Measurements from ENCODE around the gene TTC1. TPM values are rescaled to one million over a fixed set of nuclear protein-coding genes. Genes with fewer than 3 reads are reported as not detected.
"Not testable (repeated sequence)": the region's sequence is repeated elsewhere in the genome, so short reads cannot be mapped to it uniquely, and the experiment has no call there.

TTC1 gene
- total and polyA plus RNA-seq, 4 donors = 40.5 to 57.8 (median 47.9) TPM

DNA sequence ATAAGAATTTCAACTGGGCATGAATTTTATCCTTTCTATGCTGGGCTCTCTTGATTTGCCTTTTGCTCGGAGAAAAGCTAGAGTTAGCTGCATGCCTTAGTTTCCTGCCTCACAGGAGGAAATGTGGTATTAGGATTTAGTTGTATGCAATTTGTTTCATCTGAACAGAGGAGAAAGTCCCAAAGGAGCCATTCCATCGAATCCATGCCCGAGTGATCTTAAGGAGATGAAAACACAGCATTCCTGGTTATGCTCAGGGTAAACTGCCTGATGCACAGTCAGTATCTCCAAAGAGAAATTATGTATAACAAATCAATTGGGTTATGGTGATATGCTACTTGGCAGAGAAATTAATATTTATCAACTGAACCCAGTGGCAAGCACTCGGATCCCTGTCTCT, 51.1 kb downstream of the TTC1 start:
- WGBS, 2 donors = 68 to 81% methylated on average over 4 of the region's 4 CpGs
- H3K36me3 ChIP-seq (ENCODE audit: control insufficient read depth in 1 of 2, insufficient read depth in 2 of 2, low read length in 1 of 2) = peaks cover 2 to 7% of the 10 kb centered on the region in 2 donors

GRCh38 chr5:160061770-160062169, 52.8 kb downstream of the TTC1 start:
- Histone ChIP-seq H3K4me3 (ENCODE audit: low read length in 2 of 2) (no peak overlapping the region), H3K27ac (ENCODE audit: low read depth in 1 of 2, low read length in 2 of 2) (no peak overlapping the region), H3K36me3 (ENCODE audit: control insufficient read depth in 1 of 2, insufficient read depth in 2 of 2, low read length in 1 of 2) (peaks cover 2 to 9% of the 10 kb centered on the region in 2 donors), H3K9me3 (ENCODE audit: control insufficient read depth, low read length) (no peaks in the 10 kb centered on the region), H3K27me3 (ENCODE audit: control insufficient read depth in 1 of 2, insufficient read depth in 2 of 2, low read length in 1 of 2) (no peaks in the 10 kb centered on the region), H3K4me1 (ENCODE audit: control insufficient read depth in 1 of 2, insufficient read depth in 2 of 2, low read length in 2 of 2) (peaks cover 0 to 1% of the 10 kb centered on the region in 2 donors)
- no peak for ATAC-seq (ENCODE audit: low FRiP score)
- 51 to 76% methylated on average over 3 of the region's 3 CpGs for WGBS, 2 donors
- no peak for DNase-seq
- intact Hi-C loops (cut with DNase I) = no loop called here

More for the DNA sequence above, 51.1 kb downstream of the TTC1 start:
- intact Hi-C loops (cut with DNase I) = no loop called here
- Histone ChIP-seq H3K4me3 (ENCODE audit: low read length in 2 of 2) (no peak overlapping the region), H3K27me3 (ENCODE audit: control insufficient read depth in 1 of 2, insufficient read depth in 2 of 2, low read length in 1 of 2) (no peaks in the 10 kb centered on the region), H3K4me1 (ENCODE audit: control insufficient read depth in 1 of 2, insufficient read depth in 2 of 2, low read length in 2 of 2) (peaks cover 0 to 1% of the 10 kb centered on the region in 2 donors), H3K9me3 (ENCODE audit: control insufficient read depth, low read length) (no peaks in the 10 kb centered on the region), H3K27ac (ENCODE audit: low read depth in 1 of 2, low read length in 2 of 2) (no peak overlapping the region)
- DNase-seq (no peak), ATAC-seq (ENCODE audit: low FRiP score) (no peak)

GRCh38 chr5:160064417-160064810, 55.5 kb downstream of the TTC1 start:
- Histone ChIP-seq H3K4me3 (ENCODE audit: low read length in 2 of 2) (no peak overlapping the region), H3K36me3 (ENCODE audit: control insufficient read depth in 1 of 2, insufficient read depth in 2 of 2, low read length in 1 of 2) (peaks cover 2 to 11% of the 10 kb centered on the region in 2 donors), H3K27ac (ENCODE audit: low read depth in 1 of 2, low read length in 2 of 2) (no peak overlapping the region), H3K27me3 (ENCODE audit: control insufficient read depth in 1 of 2, insufficient read depth in 2 of 2, low read length in 1 of 2) (no peaks in the 10 kb centered on the region), H3K4me1 (ENCODE audit: control insufficient read depth in 1 of 2, insufficient read depth in 2 of 2, low read length in 2 of 2) (peaks cover 0 to 1% of the 10 kb centered on the region in 2 donors), H3K9me3 (ENCODE audit: control insufficient read depth, low read length) (no peaks in the 10 kb centered on the region)
- no peak for ATAC-seq (ENCODE audit: low FRiP score)
- WGBS, 2 donors = 67 to 73% methylated on average over 1 of the region's 1 CpG
- intact Hi-C loops (cut with DNase I) = no loop called here
- no peak for DNase-seq

GRCh38 chr5:160064995-160065614, 56.2 kb downstream of the TTC1 start:
- H3K9me3 ChIP-seq (ENCODE audit: control insufficient read depth, low read length) = no peaks in the 10 kb centered on the region
- peaks cover 0 to 1% of the 10 kb centered on the region in 2 donors for H3K4me1 ChIP-seq (ENCODE audit: control insufficient read depth in 1 of 2, insufficient read depth in 2 of 2, low read length in 2 of 2)
- no peak overlapping the region for H3K4me3 ChIP-seq (ENCODE audit: low read length in 2 of 2)
- no peak overlapping the region for H3K27ac ChIP-seq (ENCODE audit: low read depth in 1 of 2, low read length in 2 of 2)
- peaks cover under 1 to 10% of the 10 kb centered on the region in 2 donors for H3K36me3 ChIP-seq (ENCODE audit: control insufficient read depth in 1 of 2, insufficient read depth in 2 of 2, low read length in 1 of 2)
- H3K27me3 ChIP-seq (ENCODE audit: control insufficient read depth in 1 of 2, insufficient read depth in 2 of 2, low read length in 1 of 2) = no peaks in the 10 kb centered on the region
- intact Hi-C loops (cut with DNase I) = no loop called here
- no peak for ATAC-seq (ENCODE audit: low FRiP score)
- WGBS, 2 donors = 74 to 77% methylated on average over 9 of the region's 9 CpGs
- DNase-seq = no peak

- H3K4me1 ChIP-seq (ENCODE audit: control insufficient read depth in 1 of 2, insufficient read depth in 2 of 2, low read length in 2 of 2); H3K27me3 ChIP-seq (ENCODE audit: control insufficient read depth in 1 of 2, insufficient read depth in 2 of 2, low read length in 1 of 2); ATAC-seq (ENCODE audit: low FRiP score); H3K27ac ChIP-seq (ENCODE audit: low read depth in 1 of 2, low read length in 2 of 2); H3K36me3 ChIP-seq (ENCODE audit: control insufficient read depth in 1 of 2, insufficient read depth in 2 of 2, low read length in 1 of 2); H3K9me3 ChIP-seq (ENCODE audit: control insufficient read depth, low read length); H3K4me3 ChIP-seq (ENCODE audit: low read length in 2 of 2); DNase-seq; intact Hi-C loops (cut with DNase I): not testable (repeated sequence)
- 82 to 83% methylated on average over 5 of the region's 5 CpGs for WGBS, 2 donors
Measured at GRCh38 chr5:160069120-160069519, 60.2 kb downstream of the TTC1 start.

GRCh38 chr5:160071516-160071915, 62.6 kb downstream of the TTC1 start:
- DNase-seq = no peak
- Histone ChIP-seq H3K27me3 (ENCODE audit: control insufficient read depth in 1 of 2, insufficient read depth in 2 of 2, low read length in 1 of 2) (no peaks in the 10 kb centered on the region), H3K4me1 (ENCODE audit: control insufficient read depth in 1 of 2, insufficient read depth in 2 of 2, low read length in 2 of 2) (no peaks in the 10 kb centered on the region), H3K36me3 (ENCODE audit: control insufficient read depth in 1 of 2, insufficient read depth in 2 of 2, low read length in 1 of 2) (peaks cover 3% of the 10 kb centered on the region in 2 donors), H3K9me3 (ENCODE audit: control insufficient read depth, low read length) (no peaks in the 10 kb centered on the region), H3K27ac (ENCODE audit: low read depth in 1 of 2, low read length in 2 of 2) (no peak overlapping the region), H3K4me3 (ENCODE audit: low read length in 2 of 2) (no peak overlapping the region)
- ATAC-seq (ENCODE audit: low FRiP score) = peak; percentile 38
- WGBS, 2 donors = 64 to 71% methylated on average over 8 of the region's 8 CpGs
- intact Hi-C loops (cut with DNase I) = no loop called here

- H3K9me3 ChIP-seq (ENCODE audit: control insufficient read depth, low read length) = no peaks in the 10 kb centered on the region
- 75 to 77% methylated on average over 2 of the region's 2 CpGs for WGBS, 2 donors
- no peak overlapping the region for H3K27ac ChIP-seq (ENCODE audit: low read depth in 1 of 2, low read length in 2 of 2)
- intact Hi-C loops (cut with DNase I) = no loop called here
- ATAC-seq (ENCODE audit: low FRiP score) = no peak
- no peaks in the 10 kb centered on the region for H3K27me3 ChIP-seq (ENCODE audit: control insufficient read depth in 1 of 2, insufficient read depth in 2 of 2, low read length in 1 of 2)
- no peak for DNase-seq
- H3K4me3 ChIP-seq (ENCODE audit: low read length in 2 of 2) = no peak overlapping the region
- H3K4me1 ChIP-seq (ENCODE audit: control insufficient read depth in 1 of 2, insufficient read depth in 2 of 2, low read length in 2 of 2) = no peaks in the 10 kb centered on the region
- H3K36me3 ChIP-seq (ENCODE audit: control insufficient read depth in 1 of 2, insufficient read depth in 2 of 2, low read length in 1 of 2) = peaks cover 3% of the 10 kb centered on the region in 2 donors
Measured at GRCh38 chr5:160071916-160072315, 63.0 kb downstream of the TTC1 start.

GRCh38 chr5:160075073-160075472, 66.1 kb downstream of the TTC1 start:
- H3K4me3 ChIP-seq (ENCODE audit: low read length in 2 of 2) = no peak overlapping the region
- H3K36me3 ChIP-seq (ENCODE audit: control insufficient read depth in 1 of 2, insufficient read depth in 2 of 2, low read length in 1 of 2) = peaks cover 0 to 3% of the 10 kb centered on the region in 2 donors
- no peak overlapping the region for H3K27ac ChIP-seq (ENCODE audit: low read depth in 1 of 2, low read length in 2 of 2)
- H3K27me3 ChIP-seq (ENCODE audit: control insufficient read depth in 1 of 2, insufficient read depth in 2 of 2, low read length in 1 of 2) = no peaks in the 10 kb centered on the region
- peaks cover 3 to 6% of the 10 kb centered on the region in 2 donors for H3K4me1 ChIP-seq (ENCODE audit: control insufficient read depth in 1 of 2, insufficient read depth in 2 of 2, low read length in 2 of 2)
- DNase-seq = no peak
- intact Hi-C loops (cut with DNase I) = no loop called here
- H3K9me3 ChIP-seq (ENCODE audit: control insufficient read depth, low read length) = no peaks in the 10 kb centered on the region
- no peak for ATAC-seq (ENCODE audit: low FRiP score)

- Histone ChIP-seq H3K27ac (ENCODE audit: low read depth in 1 of 2, low read length in 2 of 2) (no peak overlapping the region), H3K27me3 (ENCODE audit: control insufficient read depth in 1 of 2, insufficient read depth in 2 of 2, low read length in 1 of 2) (no peaks in the 10 kb centered on the region), H3K4me3 (ENCODE audit: low read length in 2 of 2) (no peak overlapping the region), H3K4me1 (ENCODE audit: control insufficient read depth in 1 of 2, insufficient read depth in 2 of 2, low read length in 2 of 2) (peaks cover 3 to 6% of the 10 kb centered on the region in 2 donors), H3K9me3 (ENCODE audit: control insufficient read depth, low read length) (no peaks in the 10 kb centered on the region), H3K36me3 (ENCODE audit: control insufficient read depth in 1 of 2, insufficient read depth in 2 of 2, low read length in 1 of 2) (no peaks in the 10 kb centered on the region)
- intact Hi-C loops (cut with DNase I) = no loop called here
- no peak for ATAC-seq (ENCODE audit: low FRiP score)
- 52% methylated on average over 2 of the region's 2 CpGs for WGBS, 2 donors
- no peak for DNase-seq
Measured at GRCh38 chr5:160076997-160077396, 68.1 kb downstream of the TTC1 start.

All from aorta (tissue), 5 donors.